ENCODE measurements around the gene LDB2. TPM values are rescaled to one million over a fixed set of nuclear protein-coding genes. Genes with fewer than 3 reads are reported as not detected.

The LDB2 gene
- total and polyA plus RNA-seq, 2 donors (not counting 3 experiments of a cell fraction or from before 2014, with no cell fraction given), result 127 to 223 TPM

- Histone ChIP-seq H2AFZ (ENCODE audit: low read depth, low read length) (no peak overlapping the region), H3K36me3 (ENCODE audit: control insufficient read depth in 2 of 2, extremely low read depth in 1 of 2, insufficient read depth in 2 of 2, low read length in 2 of 2) (peaks cover 2 to 3% of the 10 kb centered on the region in 2 experiments), H4K20me1 (replicated peaks; ENCODE audit: control insufficient read depth, extremely low read depth, insufficient read depth, low read length) (no peaks in the 10 kb centered on the region), H3K9me1 (replicated peaks; ENCODE audit: control insufficient read depth, extremely low read depth, insufficient read depth, low read length) (no peaks in the 10 kb centered on the region), H3K9ac (replicated peaks; ENCODE audit: extremely low read depth, insufficient read depth, low read length) (no peak overlapping the region), H3K79me2 (ENCODE audit: control insufficient read depth, insufficient read depth, low read length) (no peaks in the 10 kb centered on the region), H3K4me2 (ENCODE audit: insufficient read depth, low read length) (no peak overlapping the region), H3K27ac (ENCODE audit: insufficient read depth, low read depth, low read length) (peak overlapping the region; percentile 53), H3K9me3 (replicated peaks; ENCODE audit: control insufficient read depth, insufficient read depth, low read length) (no peaks in the 10 kb centered on the region), H3K4me3 (replicated peaks in 1 of 3; ENCODE audit: insufficient read depth in 1 of 3, low read depth in 1 of 3, low read length in 3 of 3) (no peak overlapping the region), H3K4me1 (ENCODE audit: control insufficient read depth, extremely low read depth, insufficient read depth, low read length) (peaks cover 30% of the 10 kb centered on the region), H3K27me3 (ENCODE audit: control insufficient read depth in 2 of 2, insufficient read depth in 2 of 2, low read length in 2 of 2) (no peaks in the 10 kb centered on the region)
- FAIRE-seq (peak; percentile 77), DNase-seq (ENCODE audit: low read depth, low spot score) (peak; percentile 84)
- ChIA-PET CTCF (no interaction called here), POLR2A (no interaction called here)
- dilution Hi-C loops (cut with MboI; ENCODE audit: extremely low pct_ligation_motif_present, low sequenced_read_pairs), result no loop called here
- TF ChIP-seq CTCF (IDR thresholded peaks at IDR 0.05; ENCODE audit: extremely low read depth in 1 of 2, insufficient read depth in 1 of 2, low read depth in 1 of 2, low read length in 2 of 2) (no peak), MAX (IDR thresholded peaks at IDR 0.05; ENCODE audit: insufficient read depth, insufficient read length) (no peak), POLR2AphosphoS5 (IDR thresholded peaks at IDR 0.05; ENCODE audit: insufficient read depth, low read depth, low read length) (peak; percentile 94), GATA2 (IDR thresholded peaks at IDR 0.05; ENCODE audit: insufficient read depth, insufficient read length, low read depth, low read length) (peak; percentile 93), POLR2A (IDR thresholded peaks at IDR 0.05; ENCODE audit: low read depth, low read length) (peak; percentile 75), JUN (IDR thresholded peaks at IDR 0.05; ENCODE audit: borderline replicate concordance, insufficient read depth, insufficient read length, low read depth) (no peak), MYC (IDR thresholded peaks at IDR 0.05; ENCODE audit: low read depth, low read length) (no peak), FOS (IDR thresholded peaks at IDR 0.05; ENCODE audit: borderline replicate concordance, insufficient read depth, low read length) (no peak), EZH2 (IDR thresholded peaks at IDR 0.05; ENCODE audit: borderline replicate concordance, low read depth, low read length, severe bottlenecking) (no peak)
- no TSS peak for BruUV-seq (replicated peaks)
- intact Hi-C loops (cut with micrococcal nuclease), result no loop called here
Measured at GRCh38 chr4:16725252-16725651, 173.2 kb downstream of the LDB2 start.
